IMR-90 (cell line): ENCODE data around the gene AMT. TPM values are rescaled to one million over a fixed set of nuclear protein-coding genes. Genes with fewer than 3 reads are reported as not detected.

Experiments used
- ATAC-seq: fragments of 200-7000 bp; cut with Tn5 transposase; 2 replicates; pipeline ENCODE4 v1.9.1; 2020; ENCODE audit warnings: low read depth, mild to moderate bottlenecking, moderate library complexity
- BruUV-seq: library from RNA; stranded (reverse); fragments of 400-500 nt; replicated peaks from 2 replicates; lab custom pipeline; 2021; lab: Mats Ljungman, UMichigan
- CTCF ChIA-PET: fragments of 300-600 bp; formaldehyde crosslinking; extraction: SDS; loops from one replicate; lab custom pipeline; 2021; ENCODE audit warnings: antibody characterized with exemption; lab: Yijun Ruan, JAX
- POLR2A ChIA-PET: fragments of 300-600 bp; sonication (Branson Sonifier 250); formaldehyde crosslinking; loops from one replicate; lab custom pipeline; 2022; ENCODE audit warnings: antibody characterized with exemption; ENCODE audit not compliant: unreplicated experiment; lab: Charles Lee
- DNase-seq: peaks from one replicate; pipeline ENCODE4 v3.0.0; 2013
- H2AFZ ChIP-seq: replicated peaks from 2 replicates; pipeline ENCODE3; 2013; ENCODE audit warnings: low read length, mild to moderate bottlenecking; ENCODE audit not compliant: poor library complexity
- H2AK5ac ChIP-seq: 2 replicates; pipeline ENCODE4 v1.6.1; 2013; ENCODE audit warnings: low read depth, low read length, inconsistent platforms
- H2AK9ac ChIP-seq: replicated peaks from 2 replicates; pipeline ENCODE3; 2013; ENCODE audit warnings: mild to moderate bottlenecking, low read depth, low read length, moderate library complexity; ENCODE audit not compliant: poor library complexity
- H2BK120ac ChIP-seq: 2 replicates; pipeline ENCODE4 v1.6.1; 2013; ENCODE audit warnings: low read depth, low read length, inconsistent platforms
- H2BK15ac ChIP-seq: 3 replicates; pipeline ENCODE4 v1.6.1; 2013; ENCODE audit warnings: low read depth, low read length, inconsistent platforms
- H2BK20ac ChIP-seq: 2 replicates; pipeline ENCODE4 v1.6.1; 2013; ENCODE audit warnings: low read depth, mild to moderate bottlenecking, inconsistent platforms, low read length, moderate library complexity
- H2BK5ac ChIP-seq: 2 replicates; pipeline ENCODE4 v1.6.1; 2013; ENCODE audit warnings: mild to moderate bottlenecking, low read depth, low read length, inconsistent platforms; ENCODE audit not compliant: poor library complexity, severe bottlenecking
- H3K14ac ChIP-seq: replicated peaks from 2 replicates; pipeline ENCODE4 v1.6.1; 2013; ENCODE audit warnings: low read depth, low read length, inconsistent platforms
- H3K18ac ChIP-seq: 2 replicates; pipeline ENCODE4 v1.6.1; 2013; ENCODE audit warnings: low read depth, low read length, control low read depth
- H3K23ac ChIP-seq: 2 replicates; pipeline ENCODE4 v1.6.1; 2013; ENCODE audit warnings: low read depth, low read length, inconsistent platforms
- H3K27ac ChIP-seq: 2 replicates; pipeline ENCODE4 v1.5.1; 2013; ENCODE audit warnings: mild to moderate bottlenecking, control low read depth, low read length; ENCODE audit not compliant: insufficient read depth
- H3K27me3 ChIP-seq: 2 replicates; pipeline ENCODE4 v1.6.1; 2013; ENCODE audit warnings: low read length; ENCODE audit not compliant: control insufficient read depth, insufficient read depth
- H3K36me3 ChIP-seq: 2 replicates; pipeline ENCODE4 v1.6.1; 2013; ENCODE audit warnings: low read length, mixed read lengths; ENCODE audit not compliant: control insufficient read depth, insufficient read depth
- H3K4ac ChIP-seq: 2 replicates; pipeline ENCODE4 v1.6.1; 2013; ENCODE audit warnings: low read depth, low read length, inconsistent platforms
- H3K4me1 ChIP-seq: 2 replicates; pipeline ENCODE4 v1.6.1; 2013; ENCODE audit warnings: low read length, mixed read lengths; ENCODE audit not compliant: control insufficient read depth, insufficient read depth
- H3K4me2 ChIP-seq: 2 replicates; pipeline ENCODE4 v1.6.1; 2013; ENCODE audit warnings: low read depth, mild to moderate bottlenecking, control low read depth, low read length, moderate library complexity
- H3K4me3 ChIP-seq: 2 replicates; pipeline ENCODE4 v1.5.1; 2013; ENCODE audit warnings: low read depth, mild to moderate bottlenecking, control low read depth, low read length, moderate library complexity; ENCODE audit not compliant: insufficient read depth
- H3K56ac ChIP-seq: 2 replicates; pipeline ENCODE4 v1.6.1; 2013; ENCODE audit warnings: low read length, inconsistent platforms; ENCODE audit not compliant: insufficient read depth; ENCODE audit errors: extremely low read depth
- H3K79me1 ChIP-seq, 2 experiments: 2 replicates each; pipeline ENCODE4 v1.6.1; 2013; ENCODE audit warnings: low read length in 2 of 2, inconsistent platforms in 1 of 2, low read depth in 1 of 2
- H3K9ac ChIP-seq: 2 replicates; pipeline ENCODE4 v1.6.1; 2013; ENCODE audit warnings: low read depth, low read length, control low read depth
- H3K9me1 ChIP-seq: 2 replicates; pipeline ENCODE4 v1.6.1; 2013; ENCODE audit warnings: low read length, inconsistent platforms; ENCODE audit not compliant: insufficient read depth
- H3K9me3 ChIP-seq: 2 replicates; pipeline ENCODE4 v1.6.1; 2013; ENCODE audit warnings: low read length; ENCODE audit not compliant: control insufficient read depth, insufficient read depth
- H4K20me1 ChIP-seq: 2 replicates; pipeline ENCODE4 v1.6.1; 2013; ENCODE audit warnings: low read length, inconsistent platforms; ENCODE audit not compliant: insufficient read depth
- H4K5ac ChIP-seq: 2 replicates; pipeline ENCODE4 v1.6.1; 2013; ENCODE audit warnings: mild to moderate bottlenecking, low read depth, low read length, control low read depth
- H4K8ac ChIP-seq, 2 experiments: 2 replicates each; pipeline ENCODE4 v1.6.1; 2013; ENCODE audit warnings: low read depth in 2 of 2, low read length in 2 of 2, control low read depth in 1 of 2, inconsistent platforms in 1 of 2
- H4K91ac ChIP-seq: 2 replicates; pipeline ENCODE4 v1.6.1; 2013; ENCODE audit warnings: low read depth, low read length, inconsistent platforms; ENCODE audit not compliant: insufficient read depth
- BHLHE40 ChIP-seq: fragments of 150-350 bp; IDR thresholded peaks from 2 replicates; pipeline ENCODE4 v1.6.1; 2016; ENCODE audit warnings: mild to moderate bottlenecking, low read depth, low read length
- FOS ChIP-seq: fragments of 150-350 bp; IDR thresholded peaks from 2 replicates; pipeline ENCODE4 v1.6.1; 2016; ENCODE audit warnings: low read depth, low read length
- MAFK ChIP-seq: IDR thresholded peaks from 2 replicates; pipeline ENCODE4 v1.6.1; 2012; ENCODE audit warnings: low read depth, low read length, improper control_type of control experiment
- MAZ ChIP-seq: IDR thresholded peaks from 2 replicates; pipeline ENCODE4 v1.6.1; 2012; ENCODE audit warnings: low read depth, mild to moderate bottlenecking, low read length, improper control_type of control experiment, moderate library complexity, borderline replicate concordance
- MXI1 ChIP-seq: IDR thresholded peaks from 2 replicates; pipeline ENCODE4 v1.6.1; 2012; ENCODE audit warnings: low read depth, mild to moderate bottlenecking, low read length, moderate library complexity, borderline replicate concordance
- NFE2L2 ChIP-seq: fragments of 150-350 bp; IDR thresholded peaks from 2 replicates; pipeline ENCODE4 v1.6.1; 2016; ENCODE audit warnings: low read depth, mild to moderate bottlenecking, low read length
- USF2 ChIP-seq: fragments of 150-350 bp; IDR thresholded peaks from 2 replicates; pipeline ENCODE4 v1.6.1; 2017; ENCODE audit warnings: mild to moderate bottlenecking, antibody characterized with exemption, low read length, low read depth
- WGBS, 2 experiments: methylation state at CpG; one replicate each; pipeline versions ENCODE4 v1.1.5 to v1.1.7; 2013; ENCODE audit warnings: missing lambda C conversion rate in 2 of 2; ENCODE audit not compliant: insufficient read length in 1 of 2; ENCODE audit errors: extremely low coverage in 2 of 2; 5-methylcytosine and 5-hydroxymethylcytosine counted together
- dilution Hi-C: fragments of 300-500 bp; cut with HindIII; formaldehyde crosslinking; loops from one replicate; pipeline ENCODE4 v1.14.3; 2018; ENCODE audit warnings: low sequenced_read_pairs; ENCODE audit not compliant: unreplicated experiment
- in situ Hi-C: fragments of 300-500 bp; cut with MboI; formaldehyde crosslinking; loops from 3 replicates; pipeline ENCODE4 v1.14.3; 2019; ENCODE audit warnings: low sequenced_read_pairs, inconsistent platforms, mixed read lengths
- intact Hi-C: fragments of 100-400 bp; cut with micrococcal nuclease; formaldehyde crosslinking; loops from 2 replicates; pipeline ENCODE4 v1.10.0; 2022
- polyA plus RNA-seq, 3 experiments: library from polyadenylated mRNA; depleted of rRNA; stranded (reverse); fragments of >200 nt; gene quantifications; 2 replicates each; pipeline ENCODE4 v1.2.3, GENCODE V29; 2012; ENCODE audit warnings: low replicate concordance in 1 of 3
- total RNA-seq: library from RNA; depleted of rRNA; stranded (reverse); fragments of >200 nt; gene quantifications from 2 replicates; pipeline ENCODE4 v1.2.3, GENCODE V29; 2012

The AMT gene
- total and polyA plus RNA-seq, 2 of the 4 experiments (the other 2 are of a cell fraction) = 0.36 to 5.5 TPM

- H3K14ac ChIP-seq = no peak overlapping the region
- H2BK120ac ChIP-seq = no peak overlapping the region
- H3K79me1 ChIP-seq = peaks cover 0 to 37% of the 10 kb centered on the region in 2 experiments; a peak in 2 of 4 replicates
- POLR2A ChIA-PET = interaction anchor here (0.6 kb wide), 1 partner anchor 9 kb away, joined by 3 read pairs; no protein-coding TSS in a partner anchor
- no peak overlapping the region for H4K91ac ChIP-seq
- intact Hi-C loops = no loop called here
- no peak overlapping the region for H3K27ac ChIP-seq
- H3K4me2 ChIP-seq = no peak overlapping the region
- H3K4me3 ChIP-seq = no peak overlapping the region
- in situ Hi-C loops = no loop called here
- no peak overlapping the region for H2AK5ac ChIP-seq
- H3K36me3 ChIP-seq = peaks cover 21% of the 10 kb centered on the region
- H3K9ac ChIP-seq = no peak overlapping the region
- H2BK20ac ChIP-seq = no peak overlapping the region
- no peaks in the 10 kb centered on the region for H3K27me3 ChIP-seq
- no peak overlapping the region for H2AFZ ChIP-seq
- peak; percentile 49; the same call in 1 of the 2 replicates for ATAC-seq
- no peak overlapping the region for H2BK15ac ChIP-seq
- H4K8ac ChIP-seq = no peak overlapping the region
- H2AK9ac ChIP-seq = no peak overlapping the region
- dilution Hi-C loops = no loop called here
- H3K4ac ChIP-seq = no peak overlapping the region
- BruUV-seq = no TSS peak
- no peaks in the 10 kb centered on the region for H3K9me3 ChIP-seq
- no peak overlapping the region for H3K23ac ChIP-seq
- peaks cover 7% of the 10 kb centered on the region for H3K9me1 ChIP-seq
- WGBS, 2 experiments = no CpG with 5 or more reads among the region's 3 CpGs
- no peak overlapping the region for H3K56ac ChIP-seq
- TF ChIP-seq FOS = no peak
- no peak for TF ChIP-seq BHLHE40
- no peak for TF ChIP-seq MAZ
- no peak for TF ChIP-seq NFE2L2
- no peak for TF ChIP-seq MAFK
- TF ChIP-seq MXI1 = no peak
- no peak for TF ChIP-seq USF2
- no peak overlapping the region for H4K5ac ChIP-seq
- peak; percentile 34 for DNase-seq
- H2BK5ac ChIP-seq = no peak overlapping the region
- CTCF ChIA-PET = interaction anchor here (0.7 kb wide), 2 partner anchors 11 to 60 kb away, joined by 3 to 4 read pairs; no protein-coding TSS in a partner anchor
- H3K4me1 ChIP-seq = peaks cover 3% of the 10 kb centered on the region; the same call in 1 of the 2 replicates
- peaks cover 97% of the 10 kb centered on the region for H4K20me1 ChIP-seq
- H3K18ac ChIP-seq = no peak overlapping the region
Measured at GRCh38 chr3:49399461-49399860, 22.8 kb downstream of the AMT start.
